Measurements from ENCODE around the gene ZBTB38.
A peak's percentile ranks its signal among the peaks of the same experiment; 100 is the strongest.

ZBTB38 gene

DNA sequence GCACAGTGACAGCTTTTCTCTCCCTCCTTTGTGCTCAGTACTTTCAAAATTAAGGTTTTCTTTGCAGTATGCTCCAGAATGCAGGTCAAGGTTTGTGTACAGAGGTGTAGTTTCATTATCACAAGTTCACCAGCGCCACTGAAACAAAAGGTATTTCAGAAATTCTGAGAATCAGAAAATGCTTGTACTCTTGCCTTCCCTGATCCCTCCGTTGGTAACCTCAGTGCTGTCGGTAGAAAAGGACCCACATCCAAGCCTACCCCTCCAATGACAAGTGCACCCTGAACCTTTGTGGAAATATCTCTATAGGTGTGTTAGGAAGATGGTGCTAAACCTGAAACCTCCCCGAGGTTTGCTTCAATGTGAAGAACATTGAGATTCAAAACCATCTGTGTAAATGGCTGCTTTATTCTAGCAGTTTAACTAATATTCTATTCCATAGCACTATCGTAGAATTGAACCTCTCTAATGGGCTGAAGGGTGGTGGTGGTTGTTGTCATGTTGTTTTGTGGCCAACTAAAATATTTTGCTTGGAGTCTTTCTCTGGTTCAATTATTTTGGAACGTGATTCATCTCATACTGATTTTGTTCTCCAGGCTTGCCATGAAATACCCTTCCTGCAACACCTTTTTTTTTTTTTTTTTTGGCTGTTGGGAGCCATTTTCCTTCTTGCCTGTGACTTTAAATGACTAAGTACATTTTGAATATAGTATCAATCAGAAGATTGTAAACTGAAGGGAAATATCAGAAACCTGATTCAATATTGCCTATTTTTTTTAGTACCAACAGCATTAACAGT lies 20.7 kb downstream of the ZBTB38 start:
- DNase-seq: peak; percentile 35

DNA sequence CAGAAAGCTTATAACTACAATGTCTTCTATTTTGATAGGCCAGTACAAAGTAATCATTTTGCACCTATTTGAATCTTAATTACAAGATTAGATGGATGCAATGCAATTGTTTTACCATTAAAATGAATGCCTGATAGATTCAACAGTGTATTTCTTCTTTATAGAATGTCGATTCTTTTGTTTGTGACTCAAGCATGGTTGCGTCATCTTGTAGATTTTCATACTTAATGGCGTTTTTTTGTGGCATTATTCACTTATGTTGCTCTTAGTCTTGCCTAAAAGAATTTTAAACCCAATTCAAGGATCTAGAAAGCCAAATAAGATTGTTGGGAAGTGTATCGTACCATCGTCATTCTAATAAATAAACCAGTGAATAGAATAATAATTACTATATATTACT lies 21.4 kb downstream of the ZBTB38 start:
- no peak for DNase-seq

DNA sequence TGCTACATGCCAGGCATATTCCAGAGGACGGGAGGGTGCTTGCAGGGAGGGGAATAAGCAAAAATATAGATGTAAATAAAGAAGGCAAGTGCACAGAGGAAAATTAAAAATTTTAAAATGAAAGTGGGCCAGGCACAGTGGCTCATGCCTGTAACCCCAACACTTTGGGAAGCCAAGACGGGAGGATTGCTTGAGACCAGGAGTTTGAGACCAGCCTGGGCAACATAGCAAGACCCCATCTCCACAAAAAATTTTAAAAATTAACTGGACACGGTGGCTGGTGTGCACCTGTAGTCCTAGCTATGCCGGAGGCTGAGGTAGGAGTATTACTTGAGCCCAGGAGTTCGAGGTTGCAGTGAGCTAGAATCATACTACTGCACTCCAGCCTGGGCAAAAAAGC lies 22.4 kb downstream of the ZBTB38 start:
- DNase-seq: no peak

DNA sequence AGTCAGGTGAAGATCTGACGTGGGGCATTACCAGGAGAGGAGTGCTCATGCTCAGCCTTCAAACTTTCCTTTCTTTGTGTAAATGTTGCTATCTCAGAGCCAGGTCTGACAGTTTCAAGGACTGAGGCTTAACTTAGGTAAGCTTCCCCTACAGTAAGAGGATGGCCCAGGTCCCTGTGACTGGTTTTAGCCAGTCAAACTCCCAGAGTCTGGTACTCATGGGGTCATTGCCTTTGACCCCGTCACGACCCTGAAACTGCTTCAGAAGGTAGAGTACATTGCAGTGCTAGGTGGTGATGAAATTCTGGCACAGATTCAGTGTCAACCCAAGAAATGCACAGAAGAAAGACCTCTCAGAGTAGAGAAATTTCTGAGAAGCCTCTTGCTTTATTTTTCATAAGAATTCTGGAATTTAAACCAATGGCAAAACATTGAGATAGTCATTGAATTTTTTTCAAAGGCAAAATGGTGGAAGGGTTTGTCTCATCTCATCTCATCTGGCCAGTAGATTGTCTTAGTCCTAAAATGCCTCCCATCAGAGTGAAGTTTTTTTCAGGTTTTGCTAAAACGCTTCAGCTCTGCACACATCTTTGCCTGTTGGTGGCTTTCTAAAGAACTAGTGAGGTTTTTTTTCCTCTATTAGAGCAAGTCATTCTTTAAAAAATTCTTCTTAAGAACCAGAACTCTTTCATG lies 23.1 kb downstream of the ZBTB38 start:
- DNase-seq: no peak

DNA sequence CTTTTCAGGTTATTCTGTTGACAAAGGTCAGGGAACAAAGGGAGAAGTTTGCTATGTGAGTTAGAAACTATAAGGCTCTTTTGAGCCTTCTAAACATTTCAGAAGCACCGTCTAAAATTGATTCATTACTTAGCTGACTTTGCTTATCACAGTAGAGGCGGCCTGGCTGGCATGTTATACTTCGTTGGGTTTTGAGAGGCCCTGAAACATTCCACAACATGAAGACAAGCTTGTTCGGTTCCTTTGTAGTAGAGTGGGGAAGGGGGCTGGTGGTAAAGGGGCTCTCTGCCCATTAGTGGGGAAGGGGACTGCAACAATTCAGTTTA lies 23.6 kb downstream of the ZBTB38 start:
- no peak for DNase-seq

DNA sequence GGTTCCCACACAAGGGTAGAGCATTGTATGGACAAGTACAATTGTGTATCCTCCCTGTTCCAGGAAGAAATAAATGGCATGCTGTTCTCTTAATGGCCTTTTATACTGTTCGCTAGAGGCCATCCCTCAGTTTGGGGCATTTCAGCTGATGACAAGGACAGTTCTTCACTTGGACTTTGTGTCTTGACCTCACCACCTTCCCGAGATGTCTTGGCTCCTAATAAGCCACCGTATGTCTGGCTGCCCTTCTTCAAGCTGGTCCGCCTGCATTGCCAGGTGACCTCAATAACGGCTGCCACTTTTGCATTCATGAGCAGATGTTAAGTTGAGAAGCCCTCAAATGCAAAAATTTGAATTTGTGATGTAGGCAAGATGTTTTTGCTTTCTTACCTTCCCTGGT lies 24.1 kb downstream of the ZBTB38 start:
- no peak for DNase-seq

DNA sequence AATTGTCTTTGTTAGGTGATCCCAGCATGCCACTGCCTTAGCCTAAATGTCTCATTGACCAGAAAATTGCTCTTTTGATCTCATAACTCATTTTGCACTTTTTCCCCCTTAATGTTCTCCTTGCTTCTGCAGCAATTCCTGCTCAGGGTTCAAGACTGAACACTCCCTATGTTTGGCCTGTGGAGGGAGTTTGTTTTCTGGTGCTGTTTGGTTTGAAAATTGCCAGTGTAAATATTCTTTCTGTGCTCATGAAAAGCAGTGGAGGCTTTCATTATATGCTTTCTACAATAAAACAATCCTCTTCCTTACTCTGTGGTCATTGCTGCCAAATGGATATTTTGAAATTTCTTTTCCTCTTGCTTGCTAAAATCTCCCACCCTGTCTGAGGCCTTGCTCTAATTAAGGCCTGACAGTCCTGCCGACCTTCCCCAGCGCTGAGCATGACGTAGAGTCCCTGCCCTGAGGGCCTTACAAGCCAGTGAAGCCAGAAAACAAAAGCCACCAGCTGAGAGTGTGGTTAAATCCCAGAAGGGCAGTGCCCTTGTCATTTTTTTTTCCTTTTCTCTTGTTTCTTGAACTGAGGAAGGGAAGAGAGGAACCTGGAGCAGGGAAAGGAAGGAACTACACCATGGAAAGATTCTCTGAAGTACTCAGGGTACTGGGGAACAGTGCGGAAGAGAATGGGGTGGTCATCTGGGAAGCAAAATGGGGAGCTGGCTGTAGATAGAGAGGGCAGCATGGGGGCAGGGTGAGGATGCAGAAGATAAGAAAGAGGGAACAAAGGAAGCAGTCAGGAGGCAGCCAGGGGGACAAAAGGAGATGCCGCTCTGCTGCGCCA lies 24.8 kb downstream of the ZBTB38 start:
- peak; percentile 99 for DNase-seq

DNA sequence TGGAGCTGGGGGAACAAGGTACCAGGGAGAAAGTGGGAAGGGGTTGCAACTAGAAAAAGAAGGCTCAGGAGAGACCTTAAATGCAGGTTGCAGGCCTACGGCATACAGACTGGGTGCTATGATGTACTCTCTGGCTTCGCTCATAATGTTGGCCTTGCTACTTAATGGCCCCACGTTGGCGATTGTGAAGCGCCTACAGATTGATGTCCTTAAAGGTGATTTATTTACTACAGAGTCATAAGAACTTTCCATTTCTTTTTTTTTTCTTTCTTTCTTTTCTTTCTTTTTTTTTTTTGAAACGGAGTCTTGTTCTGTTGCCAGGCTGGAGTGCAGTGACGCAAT lies 25.4 kb downstream of the ZBTB38 start:
- no peak for DNase-seq

DNA sequence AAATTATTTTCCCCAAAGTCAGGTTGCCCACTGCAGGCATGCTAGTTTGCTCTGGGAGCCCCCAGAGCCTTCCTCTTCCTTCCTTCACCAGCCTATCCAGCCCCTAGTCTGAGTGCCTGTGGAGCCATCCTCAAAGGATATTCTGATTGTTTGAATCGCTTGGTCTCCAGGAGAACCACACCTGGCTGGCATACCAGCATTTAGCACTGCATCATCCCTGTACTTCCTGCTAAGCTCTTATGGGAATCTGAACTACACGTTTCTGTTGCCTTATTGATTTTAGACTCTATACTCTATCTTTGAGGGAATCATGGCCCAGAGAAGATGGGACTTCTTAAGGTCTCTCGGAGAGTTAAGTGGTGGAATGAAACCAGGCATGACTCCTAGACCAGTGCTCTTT lies 26.3 kb downstream of the ZBTB38 start:
- no peak for DNase-seq

DNA sequence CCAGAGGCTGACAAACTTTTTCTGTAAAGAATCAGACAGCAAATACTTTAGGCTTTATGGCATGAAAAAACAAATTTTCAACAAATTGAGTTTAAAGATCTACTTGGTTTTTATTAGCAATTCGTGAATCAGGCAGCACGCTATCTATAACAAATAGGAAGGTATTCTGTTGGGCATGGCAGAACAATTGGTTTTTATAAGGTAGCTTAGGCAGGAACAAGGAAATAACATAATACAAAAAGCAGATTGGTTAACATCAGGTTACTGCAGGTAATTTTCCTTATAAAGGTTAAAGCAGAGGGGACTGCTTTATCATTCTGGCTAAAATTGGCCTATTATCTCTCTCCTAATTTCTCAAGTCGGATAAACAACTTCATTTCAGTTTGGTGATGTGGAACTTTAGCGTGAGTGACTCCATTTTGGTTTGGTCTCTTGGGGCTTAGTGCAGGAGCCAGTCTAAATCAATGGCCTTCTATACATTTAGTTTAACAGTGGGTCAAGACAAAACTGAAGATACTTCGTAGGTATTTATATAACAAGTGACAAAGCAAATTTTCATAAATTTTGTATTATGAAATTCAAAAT lies 26.8 kb downstream of the ZBTB38 start:
- DNase-seq: no peak

DNA sequence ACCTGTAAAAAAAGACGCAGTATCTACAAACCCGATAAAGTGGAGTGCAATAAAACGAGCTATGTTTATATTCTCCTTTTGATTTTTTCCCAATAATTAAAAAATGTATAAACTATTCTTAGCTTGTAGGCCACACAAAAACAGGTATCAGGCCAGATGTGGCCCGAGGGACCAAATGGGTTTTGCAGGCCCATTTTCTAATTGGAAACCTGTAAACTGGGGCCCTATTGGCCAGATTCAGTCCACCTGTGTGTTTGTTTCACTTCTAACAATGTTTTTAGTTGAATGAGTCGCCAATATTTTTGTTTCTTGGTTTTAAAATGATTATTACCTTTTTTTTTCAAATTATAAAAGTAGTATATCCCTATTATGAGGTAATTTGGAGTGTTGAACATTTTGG lies 29.7 kb downstream of the ZBTB38 start:
- no peak for DNase-seq

DNA sequence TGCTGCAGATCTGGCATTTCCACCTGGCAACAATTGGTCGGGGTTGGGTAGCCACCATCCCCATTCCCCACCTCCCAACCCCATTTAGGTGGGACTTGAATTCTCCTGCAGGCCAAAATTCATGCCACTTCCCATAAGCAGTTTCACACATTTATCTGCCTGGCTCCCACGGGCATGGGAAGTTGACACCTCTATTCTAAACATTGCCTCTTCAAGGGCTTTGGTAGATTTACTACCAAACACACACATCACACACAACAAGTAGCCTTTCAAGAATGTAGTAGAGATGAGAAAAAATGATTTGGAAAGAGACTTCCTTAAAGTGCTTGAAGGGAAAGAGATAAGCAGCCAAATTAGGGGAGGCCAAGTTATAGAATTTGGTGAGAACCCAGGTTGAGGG lies 30.9 kb downstream of the ZBTB38 start:
- no peak for DNase-seq

DNA sequence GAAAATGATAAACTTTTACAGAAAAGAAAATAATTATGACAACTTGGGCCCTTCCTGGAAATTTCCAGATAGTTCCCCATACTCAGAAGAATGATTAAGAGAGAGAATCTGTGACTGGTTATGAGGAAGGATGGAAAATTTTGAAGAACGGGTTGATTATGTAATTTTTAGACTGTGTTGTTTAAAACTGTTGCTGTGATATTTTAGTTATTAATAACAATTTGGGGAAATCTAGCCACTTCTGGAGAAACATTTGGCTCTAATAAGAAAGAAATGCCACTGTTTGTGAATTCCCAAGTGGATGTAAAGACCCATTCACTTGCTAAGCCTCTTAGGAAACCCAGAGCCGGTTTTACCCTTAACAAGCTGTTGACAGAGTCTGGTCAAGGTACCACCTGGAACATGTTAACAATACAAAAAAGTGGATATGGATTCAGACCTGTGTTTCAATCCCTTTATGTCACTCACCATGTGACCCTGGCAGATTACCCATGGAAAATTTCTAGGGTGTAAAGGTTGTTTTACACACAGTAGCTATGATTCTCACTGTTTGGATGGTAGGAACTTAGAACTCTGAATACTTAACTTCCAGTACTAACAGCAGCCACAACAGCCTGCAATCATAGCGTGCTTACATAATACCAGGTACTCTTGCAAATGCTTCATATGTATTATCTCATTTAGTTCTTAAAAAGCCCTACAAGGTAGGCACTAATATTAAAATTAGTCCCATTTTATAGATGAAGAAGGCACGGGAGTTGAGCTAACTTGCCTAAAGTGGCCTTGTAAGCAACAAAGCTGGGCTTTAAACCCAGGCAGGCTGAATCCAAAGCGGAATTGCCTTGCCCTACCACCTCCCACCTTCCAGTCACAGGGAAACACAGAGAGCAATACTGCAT lies 32.0 kb downstream of the ZBTB38 start:
- no peak for DNase-seq

DNA sequence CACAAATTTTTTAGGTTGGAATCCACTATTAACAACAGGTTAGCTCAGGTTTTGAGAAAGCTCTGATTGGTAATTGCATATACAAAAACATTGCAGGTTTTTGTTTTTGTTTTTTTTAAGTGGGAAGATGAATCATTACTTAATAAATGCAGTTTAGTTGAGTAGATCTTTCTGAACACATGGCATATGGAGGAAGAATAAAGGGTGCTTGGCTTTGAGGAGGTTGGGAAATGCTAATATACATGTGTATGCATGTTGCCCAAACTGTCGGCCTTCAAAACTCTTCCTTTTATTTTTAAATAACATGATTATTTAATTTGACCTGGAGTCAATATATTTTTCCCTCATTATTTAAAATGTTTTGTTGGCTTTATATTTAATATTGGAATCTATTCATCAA lies 32.8 kb downstream of the ZBTB38 start:
- no peak for DNase-seq

DNA sequence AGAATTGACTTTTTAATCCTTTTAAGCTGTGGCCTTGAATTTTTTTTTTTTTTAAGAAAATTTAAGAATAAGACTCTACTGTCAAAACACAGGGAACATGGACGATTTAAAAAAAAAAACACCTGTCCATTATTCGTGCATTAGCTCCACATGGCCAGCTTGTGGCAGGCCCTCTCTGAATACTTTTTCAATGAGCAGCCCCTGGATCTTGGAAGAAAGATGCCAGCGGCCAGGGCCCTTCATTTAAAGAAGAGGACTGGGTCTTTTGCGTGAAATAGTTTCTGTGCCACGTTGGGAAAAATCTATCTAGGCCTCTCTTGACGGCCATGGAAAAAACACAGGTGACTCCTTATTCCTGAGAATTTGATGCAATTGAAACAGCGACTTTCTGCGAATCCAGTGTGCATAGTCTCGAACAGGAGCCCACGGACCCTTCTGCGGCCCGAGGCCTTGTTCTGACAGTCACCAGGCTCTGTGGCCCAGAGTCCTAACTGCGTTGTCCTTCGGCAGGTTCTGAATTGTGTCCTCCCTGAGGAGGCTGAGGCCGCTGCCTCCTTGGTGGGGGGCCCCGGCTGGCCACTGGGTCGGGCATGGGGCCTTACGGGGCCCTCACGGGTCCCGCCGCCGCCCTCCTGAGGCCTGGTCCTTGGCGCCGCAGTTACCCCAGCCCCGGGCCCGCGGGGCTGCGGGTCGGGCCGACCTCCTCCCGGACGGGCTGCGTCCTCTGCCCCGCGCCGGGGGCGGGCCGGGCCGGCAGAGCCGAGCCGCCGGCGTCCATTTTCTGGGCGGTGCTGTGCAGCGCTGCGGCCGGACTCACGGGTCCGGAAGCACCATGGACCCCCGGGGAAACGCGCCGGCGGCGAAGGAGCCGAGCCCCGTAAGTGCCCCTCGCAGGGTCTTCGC lies 33.5 kb downstream of the ZBTB38 start:
- peak; percentile 79 for DNase-seq

DNA sequence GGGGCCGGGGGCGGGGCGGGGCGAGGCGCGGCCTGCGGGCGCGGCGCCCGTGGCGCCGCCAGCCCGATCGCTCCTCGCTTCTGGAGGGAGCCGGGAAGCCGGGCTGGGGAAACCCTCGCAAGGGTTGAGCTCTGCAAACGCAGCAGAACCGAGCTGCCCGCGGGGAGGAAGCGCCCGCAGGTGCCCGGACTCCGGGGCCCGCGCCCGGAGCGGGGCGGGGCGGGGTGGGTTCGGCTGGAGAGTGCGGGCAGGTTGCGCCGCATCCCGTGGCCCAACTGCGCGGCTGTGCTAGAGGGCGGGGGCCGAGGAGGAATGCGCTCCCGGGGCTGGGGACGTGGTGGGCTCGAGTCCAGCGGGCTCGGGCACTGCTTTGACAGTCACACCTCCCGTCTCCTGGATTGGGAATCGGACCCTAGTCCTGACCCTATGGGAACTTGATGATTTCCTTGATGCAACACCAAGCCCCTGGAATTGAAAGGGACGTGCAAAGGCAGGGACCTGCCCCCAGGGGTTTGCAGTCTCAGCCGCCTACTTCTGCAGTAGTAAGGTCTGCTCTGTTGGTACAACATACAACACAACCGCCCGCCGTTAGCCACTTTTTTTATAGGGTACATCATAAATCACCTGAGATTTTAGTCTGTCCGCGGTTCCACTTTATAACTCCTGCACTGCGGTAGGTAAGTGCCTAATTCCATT lies 34.3 kb downstream of the ZBTB38 start:
- DNase-seq: peak; percentile 79

DNA sequence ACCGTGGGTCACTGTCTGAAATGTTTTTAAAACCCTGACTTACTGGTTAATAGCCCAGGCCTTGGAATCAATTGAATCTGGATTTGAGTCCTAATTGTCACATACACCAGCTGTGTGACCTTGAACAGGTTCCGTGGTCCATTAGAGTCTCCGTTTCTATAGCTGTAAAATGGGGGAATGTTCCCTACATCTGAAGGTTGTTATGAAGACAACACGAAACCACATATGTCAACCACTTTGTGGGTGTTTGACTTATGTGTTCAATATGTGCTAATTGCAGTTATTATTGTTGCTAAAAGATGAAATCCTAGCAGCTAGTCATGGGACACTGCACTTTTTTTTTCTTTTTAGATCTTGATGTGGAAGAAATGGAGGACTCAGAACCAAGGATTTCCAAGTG lies 35.3 kb downstream of the ZBTB38 start:
- no peak for DNase-seq

DNA sequence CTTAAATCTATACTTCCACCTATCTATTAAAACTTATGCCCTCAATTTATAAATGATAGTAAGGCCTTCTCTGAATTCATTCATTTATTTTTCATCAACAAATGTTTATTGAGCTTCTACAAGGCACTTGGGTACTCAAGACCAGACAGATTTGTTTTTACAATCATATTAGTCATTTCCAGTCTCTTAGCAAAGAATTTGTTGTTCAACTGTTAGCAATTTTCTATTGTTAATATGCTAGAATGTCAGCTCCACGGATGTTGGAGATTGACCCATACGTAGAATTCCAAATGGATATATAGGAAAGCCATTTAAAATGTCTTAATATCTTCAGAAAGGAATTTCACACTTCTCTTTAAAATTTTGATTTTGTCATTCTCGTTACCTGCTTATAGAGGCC lies 36.7 kb downstream of the ZBTB38 start:
- DNase-seq: no peak

DNA sequence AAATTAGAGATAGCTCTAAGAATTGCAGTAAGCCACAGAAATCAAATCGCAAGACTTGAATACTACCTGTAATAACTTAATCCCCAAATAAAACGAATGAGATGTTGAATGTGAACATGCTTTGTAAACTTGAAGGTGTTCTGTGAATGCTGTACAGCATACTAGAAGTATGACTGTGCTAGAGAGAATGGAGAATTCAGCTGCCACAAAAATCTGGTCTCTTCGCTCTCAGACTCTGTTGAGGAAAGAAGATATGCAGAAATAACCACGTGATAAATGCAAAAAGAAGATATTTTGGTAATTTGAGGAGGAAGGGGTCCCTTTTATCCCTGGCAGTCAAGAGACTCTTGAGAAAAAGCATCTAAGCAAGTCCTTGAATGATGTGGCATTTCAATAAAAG lies 37.3 kb downstream of the ZBTB38 start:
- no peak for DNase-seq

DNA sequence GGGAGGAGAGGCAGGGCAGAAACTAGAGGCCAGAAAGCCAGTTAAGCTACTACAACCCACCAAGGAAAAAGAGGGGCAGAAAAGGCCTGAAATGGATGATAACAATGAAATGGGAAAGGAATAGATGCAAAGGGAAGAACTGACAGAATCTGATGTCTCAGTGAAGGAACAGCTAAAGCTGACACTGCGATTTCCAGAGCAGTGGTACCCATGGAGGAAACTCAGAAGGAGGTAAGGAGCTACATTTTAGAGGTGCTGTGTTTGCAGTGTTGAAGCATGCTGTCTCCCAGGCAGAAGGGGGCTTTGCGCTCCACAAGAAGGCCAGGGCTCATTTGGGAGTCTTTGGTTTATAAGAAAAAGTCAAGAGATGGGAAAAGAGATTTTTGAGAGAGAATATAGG lies 38.0 kb downstream of the ZBTB38 start:
- DNase-seq: no peak

DNA sequence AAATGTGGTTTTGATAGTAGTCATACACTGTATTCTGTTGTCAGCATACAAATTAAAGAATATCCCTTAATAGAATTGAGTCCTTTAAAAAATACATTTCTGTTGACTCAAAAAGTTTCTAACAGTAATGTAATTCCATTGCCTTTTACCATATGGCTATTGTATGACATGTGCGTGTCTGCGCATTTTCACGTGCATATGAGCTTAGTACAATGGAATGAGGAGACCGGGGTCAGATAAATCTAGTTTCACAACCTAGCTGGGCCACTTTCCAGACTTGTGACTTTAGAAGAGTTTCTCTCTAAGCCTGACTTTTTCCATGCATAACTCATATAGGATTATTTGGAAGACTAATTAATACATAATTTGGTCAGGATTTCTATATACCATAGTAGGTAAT lies 38.7 kb downstream of the ZBTB38 start:
- no peak for DNase-seq
